ENCODE data around the gene SOX6.

DNA sequence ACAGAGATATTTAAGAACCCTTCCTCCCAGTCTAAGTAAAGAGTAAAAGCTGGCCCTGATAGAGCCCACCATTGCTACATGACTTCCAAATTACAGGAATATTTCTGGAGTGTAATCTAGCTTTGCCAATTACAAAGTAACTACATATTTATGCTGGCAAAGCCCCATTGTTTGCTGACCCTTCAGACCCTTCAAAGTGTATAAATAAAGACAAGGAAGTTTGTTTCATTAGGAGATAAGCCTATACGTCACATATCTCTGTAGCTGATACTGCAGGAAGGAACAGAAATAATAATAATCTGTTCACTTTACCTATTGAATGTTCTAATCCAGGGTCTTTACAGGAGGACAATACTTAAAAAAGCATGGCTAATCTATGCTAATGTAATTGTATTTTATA lies 375.1 kb downstream of the SOX6 start:
- TF ChIP-seq, protein P1, sequence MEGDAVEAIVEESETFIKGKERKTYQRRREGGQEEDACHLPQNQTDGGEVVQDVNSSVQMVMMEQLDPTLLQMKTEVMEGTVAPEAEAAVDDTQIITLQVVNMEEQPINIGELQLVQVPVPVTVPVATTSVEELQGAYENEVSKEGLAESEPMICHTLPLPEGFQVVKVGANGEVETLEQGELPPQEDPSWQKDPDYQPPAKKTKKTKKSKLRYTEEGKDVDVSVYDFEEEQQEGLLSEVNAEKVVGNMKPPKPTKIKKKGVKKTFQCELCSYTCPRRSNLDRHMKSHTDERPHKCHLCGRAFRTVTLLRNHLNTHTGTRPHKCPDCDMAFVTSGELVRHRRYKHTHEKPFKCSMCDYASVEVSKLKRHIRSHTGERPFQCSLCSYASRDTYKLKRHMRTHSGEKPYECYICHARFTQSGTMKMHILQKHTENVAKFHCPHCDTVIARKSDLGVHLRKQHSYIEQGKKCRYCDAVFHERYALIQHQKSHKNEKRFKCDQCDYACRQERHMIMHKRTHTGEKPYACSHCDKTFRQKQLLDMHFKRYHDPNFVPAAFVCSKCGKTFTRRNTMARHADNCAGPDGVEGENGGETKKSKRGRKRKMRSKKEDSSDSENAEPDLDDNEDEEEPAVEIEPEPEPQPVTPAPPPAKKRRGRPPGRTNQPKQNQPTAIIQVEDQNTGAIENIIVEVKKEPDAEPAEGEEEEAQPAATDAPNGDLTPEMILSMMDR (conservative IDR thresholded peaks at IDR 0.05), result no peak
- TF ChIP-seq EZH2 (IDR thresholded peaks at IDR 0.05; ENCODE audit: low read depth), result no peak
